ENCODE measurements around the gene PTGIR.

The PTGIR gene

GRCh38 chr19:46624958-46625661, at the start of gene PTGIR:
Gene PTGIR (minus strand): TSS chr19:46625089. CDS start chr19:46624225, 864 bp downstream.
- no peak for DNase-seq (ENCODE audit: low spot score)

- no peak for DNase-seq (ENCODE audit: low spot score)
Observed at GRCh38 chr19:46670813-46671212, 45.9 kb upstream of the PTGIR start.

- no peak for DNase-seq (ENCODE audit: low spot score)
Observed at GRCh38 chr19:46668662-46669061, 43.8 kb upstream of the PTGIR start.

- no peak for DNase-seq (ENCODE audit: low spot score)
Observed at GRCh38 chr19:46665072-46665471, 40.2 kb upstream of the PTGIR start.

GRCh38 chr19:46661735-46662592, 37.1 kb upstream of the PTGIR start:
- DNase-seq (ENCODE audit: low spot score) = peak; percentile 77

GRCh38 chr19:46661020-46661731, 36.3 kb upstream of the PTGIR start, which contains the start of gene DACT3:
Gene DACT3 (minus strand): TSS chr19:46661182. CDS start chr19:46661064, 118 bp downstream.
- peak; percentile 100 for DNase-seq (ENCODE audit: low spot score)

GRCh38 chr19:46660551-46661019, 35.7 kb upstream of the PTGIR start:
- DNase-seq (ENCODE audit: low spot score) = no peak

- no peak for DNase-seq (ENCODE audit: low spot score)
Observed at GRCh38 chr19:46660008-46660517, 35.2 kb upstream of the PTGIR start.

GRCh38 chr19:46659151-46660007, 34.5 kb upstream of the PTGIR start:
- no peak for DNase-seq (ENCODE audit: low spot score)

- no peak for DNase-seq (ENCODE audit: low spot score)
Observed at GRCh38 chr19:46656541-46656940, 31.7 kb upstream of the PTGIR start.

- DNase-seq (ENCODE audit: low spot score) = no peak
Observed at GRCh38 chr19:46654621-46655152, 29.8 kb upstream of the PTGIR start.

GRCh38 chr19:46650445-46650844, 25.6 kb upstream of the PTGIR start:
- DNase-seq (ENCODE audit: low spot score) = no peak

GRCh38 chr19:46648961-46649960, 24.4 kb upstream of the PTGIR start:
- no peak for DNase-seq (ENCODE audit: low spot score)

- DNase-seq (ENCODE audit: low spot score) = no peak
Observed at GRCh38 chr19:46648060-46648960, 23.4 kb upstream of the PTGIR start.

GRCh38 chr19:46646402-46646801, 21.5 kb upstream of the PTGIR start:
- no peak for DNase-seq (ENCODE audit: low spot score)

GRCh38 chr19:46644720-46645119, 19.8 kb upstream of the PTGIR start:
- DNase-seq (ENCODE audit: low spot score) = no peak

- DNase-seq (ENCODE audit: low spot score) = no peak
Observed at GRCh38 chr19:46640656-46641055, 15.8 kb upstream of the PTGIR start.

GRCh38 chr19:46639358-46640182, 14.7 kb upstream of the PTGIR start:
- DNase-seq (ENCODE audit: low spot score) = no peak
